GM12878 (cell line): Measurements from ENCODE around the gene ARL15.

Experiments
- CTCF ChIP-seq, 3 experiments: IDR thresholded peaks in 2 of 3; conservative IDR thresholded peaks in 1 of 3; 2 replicates each; pipeline ENCODE4 v1.5.1; 2011; ENCODE audit warnings: low read depth in 3 of 3, low read length in 3 of 3, mild to moderate bottlenecking in 3 of 3, control low read depth in 2 of 3, moderate library complexity in 2 of 3, inconsistent platforms in 1 of 3, mixed read lengths in 1 of 3; ENCODE audit not compliant: control insufficient read depth in 2 of 3, insufficient read depth in 1 of 3; ENCODE audit errors: extremely low read depth in 1 of 3
- PBX3 ChIP-seq: IDR thresholded peaks from 2 replicates; pipeline ENCODE4 v1.6.1; 2011; ENCODE audit warnings: mild to moderate bottlenecking, low read depth, low read length, moderate library complexity; ENCODE audit not compliant: insufficient replicate concordance
- USF1 ChIP-seq: IDR thresholded peaks from 2 replicates; pipeline ENCODE4 v1.6.1; 2011; ENCODE audit warnings: borderline replicate concordance, low read depth, mild to moderate bottlenecking, moderate library complexity, mixed read lengths, low read length; ENCODE audit not compliant: insufficient read depth; ENCODE audit errors: extremely low read length

GRCh38 chr5:53991942-53992341 is 318.4 kb downstream of the ARL15 start:
- no peak for TF ChIP-seq USF1
- peak; percentile 25 to 47 (median 36); a peak in 5 of 6 replicates for TF ChIP-seq CTCF (IDR thresholded peaks at IDR 0.05 in 2 of 3, conservative IDR thresholded peaks at IDR 0.05 in 1 of 3; ENCODE audit: control insufficient read depth in 2 of 3, extremely low read depth in 1 of 3, insufficient read depth in 1 of 3, low read depth in 3 of 3, low read length in 3 of 3)
- no peak for TF ChIP-seq PBX3
